HCT116 (cell line): ENCODE results near the gene LCE6A.

Source experiments
- POLR2A ChIP-seq: IDR thresholded peaks from 2 replicates; pipeline ENCODE4 v1.7.0; 2011; ENCODE audit warnings: borderline replicate concordance; ENCODE audit not compliant: insufficient read depth, insufficient read length; ENCODE audit errors: extremely low read depth
- POLR2AphosphoS5 ChIP-seq: IDR thresholded peaks from 2 replicates; pipeline ENCODE4 v1.6.1; 2011; ENCODE audit warnings: mild to moderate bottlenecking, low read depth, low read length, moderate library complexity
- SRF ChIP-seq: IDR thresholded peaks from 2 replicates; pipeline ENCODE4 v1.6.1; 2012; ENCODE audit warnings: low read depth
- TCF7L2 ChIP-seq: IDR thresholded peaks from 2 replicates; pipeline ENCODE4 v1.7.0; 2011; ENCODE audit warnings: borderline replicate concordance, inconsistent platforms; ENCODE audit not compliant: insufficient read depth, insufficient read length; ENCODE audit errors: extremely low read depth
- TF ChIP-seq, protein P1 (sequence below), 3 experiments: fragments of 200-600 bp in 1 of 3; sonication (generic) in 1 of 3; IDR thresholded peaks in 2 of 3; conservative IDR thresholded peaks in 1 of 3; 2 replicates each; pipeline ENCODE4 v1.5.1; 2012 to 2017; ENCODE audit warnings: low read depth in 2 of 3, low read length in 2 of 3, antibody characterized with exemption in 1 of 3, borderline replicate concordance in 1 of 3, control low read depth in 1 of 3, mild to moderate bottlenecking in 1 of 3, mixed read lengths in 1 of 3, mixed run types in 1 of 3, moderate library complexity in 1 of 3; ENCODE audit not compliant: insufficient read depth in 1 of 3
- TF ChIP-seq, protein P2 (sequence below): IDR thresholded peaks from 2 replicates; pipeline ENCODE4 v1.6.1; 2012

GRCh38 chr1:152884085-152884484 lies 41.4 kb downstream of the LCE6A start:
- TF ChIP-seq POLR2AphosphoS5 (no peak), POLR2A (no peak), TCF7L2 (no peak), SRF (no peak)
- TF ChIP-seq, protein P1, sequence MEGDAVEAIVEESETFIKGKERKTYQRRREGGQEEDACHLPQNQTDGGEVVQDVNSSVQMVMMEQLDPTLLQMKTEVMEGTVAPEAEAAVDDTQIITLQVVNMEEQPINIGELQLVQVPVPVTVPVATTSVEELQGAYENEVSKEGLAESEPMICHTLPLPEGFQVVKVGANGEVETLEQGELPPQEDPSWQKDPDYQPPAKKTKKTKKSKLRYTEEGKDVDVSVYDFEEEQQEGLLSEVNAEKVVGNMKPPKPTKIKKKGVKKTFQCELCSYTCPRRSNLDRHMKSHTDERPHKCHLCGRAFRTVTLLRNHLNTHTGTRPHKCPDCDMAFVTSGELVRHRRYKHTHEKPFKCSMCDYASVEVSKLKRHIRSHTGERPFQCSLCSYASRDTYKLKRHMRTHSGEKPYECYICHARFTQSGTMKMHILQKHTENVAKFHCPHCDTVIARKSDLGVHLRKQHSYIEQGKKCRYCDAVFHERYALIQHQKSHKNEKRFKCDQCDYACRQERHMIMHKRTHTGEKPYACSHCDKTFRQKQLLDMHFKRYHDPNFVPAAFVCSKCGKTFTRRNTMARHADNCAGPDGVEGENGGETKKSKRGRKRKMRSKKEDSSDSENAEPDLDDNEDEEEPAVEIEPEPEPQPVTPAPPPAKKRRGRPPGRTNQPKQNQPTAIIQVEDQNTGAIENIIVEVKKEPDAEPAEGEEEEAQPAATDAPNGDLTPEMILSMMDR (IDR thresholded peaks at IDR 0.05 in 2 of 3, conservative IDR thresholded peaks at IDR 0.05 in 1 of 3; ENCODE audit: borderline replicate concordance in 1 of 3, insufficient read depth in 1 of 3, low read depth in 2 of 3, low read length in 2 of 3), result no peak
- TF ChIP-seq, protein P2, sequence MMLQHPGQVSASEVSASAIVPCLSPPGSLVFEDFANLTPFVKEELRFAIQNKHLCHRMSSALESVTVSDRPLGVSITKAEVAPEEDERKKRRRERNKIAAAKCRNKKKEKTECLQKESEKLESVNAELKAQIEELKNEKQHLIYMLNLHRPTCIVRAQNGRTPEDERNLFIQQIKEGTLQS, result no peak
